Measurements from ENCODE around the gene MEGF11. TPM values are rescaled to one million over a fixed set of nuclear protein-coding genes. Genes with fewer than 3 reads are reported as not detected.

Gene MEGF11
- total RNA-seq, 1 experiment from 2014 or later = 2.3 TPM

DNA sequence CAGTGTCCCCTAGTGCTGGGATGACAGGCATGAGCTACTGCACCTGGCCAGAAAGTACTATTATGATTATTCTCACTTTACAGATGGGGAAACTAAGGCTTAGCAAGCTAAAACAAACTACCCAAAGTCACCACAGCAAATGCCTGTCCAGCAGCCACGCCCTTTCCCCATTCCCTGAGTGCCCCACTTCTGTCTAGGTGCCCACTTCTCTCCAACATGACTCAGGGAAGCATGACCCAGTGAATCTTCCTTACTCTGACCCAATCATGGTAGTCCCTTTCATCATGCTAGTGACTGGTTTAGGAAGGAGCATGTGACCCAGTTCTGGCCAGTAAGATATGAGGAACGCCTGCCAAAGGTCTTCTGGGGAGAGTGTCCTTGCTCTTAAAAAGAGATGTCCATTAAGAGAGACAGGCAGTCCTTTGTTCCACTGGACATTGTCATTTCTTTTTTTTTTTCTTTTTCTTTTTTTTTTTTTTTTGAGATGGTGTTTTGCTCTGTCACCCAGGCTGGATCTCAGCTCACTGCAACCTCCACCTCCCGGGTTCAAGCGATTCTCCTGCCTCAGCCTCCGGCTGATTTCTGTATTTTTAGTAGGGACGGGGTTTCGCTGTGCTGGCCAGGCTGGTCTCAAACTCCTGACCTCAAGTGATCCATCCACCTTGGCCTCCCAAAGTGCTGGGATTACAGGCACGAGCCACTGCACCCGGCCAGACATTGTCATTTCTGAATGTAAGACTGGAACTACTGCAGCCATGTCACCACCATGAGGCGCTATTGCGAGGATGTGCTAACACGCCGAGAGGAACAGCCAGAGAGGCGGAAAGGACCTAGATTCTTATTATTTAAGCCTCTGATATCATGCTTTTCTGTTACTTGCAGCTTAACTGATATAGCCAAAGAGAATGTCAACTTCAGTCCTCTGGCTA is 19.8 kb downstream of the MEGF11 start:
- no peaks in the 10 kb centered on the region for H3K27me3 ChIP-seq (ENCODE audit: insufficient read depth, low read length)
- no peaks in the 10 kb centered on the region for H3K9me3 ChIP-seq (ENCODE audit: control insufficient read depth in 1 of 2, insufficient read depth in 1 of 2, low read depth in 1 of 2, low read length in 2 of 2)
- TF ChIP-seq, protein P1, sequence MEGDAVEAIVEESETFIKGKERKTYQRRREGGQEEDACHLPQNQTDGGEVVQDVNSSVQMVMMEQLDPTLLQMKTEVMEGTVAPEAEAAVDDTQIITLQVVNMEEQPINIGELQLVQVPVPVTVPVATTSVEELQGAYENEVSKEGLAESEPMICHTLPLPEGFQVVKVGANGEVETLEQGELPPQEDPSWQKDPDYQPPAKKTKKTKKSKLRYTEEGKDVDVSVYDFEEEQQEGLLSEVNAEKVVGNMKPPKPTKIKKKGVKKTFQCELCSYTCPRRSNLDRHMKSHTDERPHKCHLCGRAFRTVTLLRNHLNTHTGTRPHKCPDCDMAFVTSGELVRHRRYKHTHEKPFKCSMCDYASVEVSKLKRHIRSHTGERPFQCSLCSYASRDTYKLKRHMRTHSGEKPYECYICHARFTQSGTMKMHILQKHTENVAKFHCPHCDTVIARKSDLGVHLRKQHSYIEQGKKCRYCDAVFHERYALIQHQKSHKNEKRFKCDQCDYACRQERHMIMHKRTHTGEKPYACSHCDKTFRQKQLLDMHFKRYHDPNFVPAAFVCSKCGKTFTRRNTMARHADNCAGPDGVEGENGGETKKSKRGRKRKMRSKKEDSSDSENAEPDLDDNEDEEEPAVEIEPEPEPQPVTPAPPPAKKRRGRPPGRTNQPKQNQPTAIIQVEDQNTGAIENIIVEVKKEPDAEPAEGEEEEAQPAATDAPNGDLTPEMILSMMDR (IDR thresholded peaks at IDR 0.05 in 2 of 3, conservative IDR thresholded peaks at IDR 0.05 in 1 of 3; ENCODE audit: borderline replicate concordance in 1 of 3, insufficient read depth in 1 of 3, low read depth in 2 of 3, low read length in 2 of 3) = peak in 2 of 3 experiments; percentile 40 to 56; a peak in 3 of 6 replicates
- TF ChIP-seq TCF7L2 (IDR thresholded peaks at IDR 0.05; ENCODE audit: borderline replicate concordance, extremely low read depth, insufficient read depth, insufficient read length) (no peak), SRF (IDR thresholded peaks at IDR 0.05; ENCODE audit: low read depth) (no peak), SIN3A (IDR thresholded peaks at IDR 0.05; ENCODE audit: low read depth) (no peak), YY1 (IDR thresholded peaks at IDR 0.05; ENCODE audit: extremely low read depth, insufficient replicate concordance, low read depth, low read length) (no peak), RAD21 (IDR thresholded peaks at IDR 0.05; ENCODE audit: low read depth) (no peak)
- H3K27ac ChIP-seq (ENCODE audit: low read depth, low read length) = no peak overlapping the region
- ChIA-PET CTCF (interaction anchor here (0.8 kb wide), 1 partner anchor 55 kb away, joined by 4 read pairs; no protein-coding TSS in a partner anchor), POLR2A (no interaction called here), RAD21 (ENCODE audit: low non-redundant PET in 1 of 2, low total read pairs in 2 of 2, uncharacterized antibody in 2 of 2, unreplicated experiment in 2 of 2) (no interaction called here)
- no peak overlapping the region for H3K9ac ChIP-seq (ENCODE audit: low read length)
- H3K4me1 ChIP-seq (ENCODE audit: control insufficient read depth in 1 of 2, insufficient read depth in 2 of 2, low read length in 2 of 2) = peaks cover 0 to 4% of the 10 kb centered on the region in 2 experiments; a peak in 2 of 4 replicates
- no TSS peak for BruUV-seq (replicated peaks)
- ATAC-seq = peak; percentile 58
- no peaks in the 10 kb centered on the region for H3K36me3 ChIP-seq (ENCODE audit: control insufficient read depth in 1 of 2, insufficient read depth in 2 of 2, low read length in 2 of 2)
- no peaks in the 10 kb centered on the region for H3K9me2 ChIP-seq (ENCODE audit: insufficient read depth)
- no peak overlapping the region for H2AFZ ChIP-seq (ENCODE audit: low read depth, low read length, poor library complexity, severe bottlenecking)
- no peaks in the 10 kb centered on the region for H3K79me2 ChIP-seq (ENCODE audit: insufficient read depth, low read length)
- no peaks in the 10 kb centered on the region for H4K20me1 ChIP-seq (ENCODE audit: insufficient read depth)
- H3K4me3 ChIP-seq (replicated peaks in 1 of 2; ENCODE audit: low read depth in 1 of 2, low read length in 2 of 2) = no peak overlapping the region
- DNase-seq (ENCODE audit: low read depth, low spot score) = peak; percentile 38
- intact Hi-C loops (cut with micrococcal nuclease) = no loop called here
- no peak overlapping the region for H3K4me2 ChIP-seq (ENCODE audit: low read length)
